Raji (cell line): ENCODE data around the gene PIP4K2A.

ENCODE experiments used
- POLR2A ChIP-seq: IDR thresholded peaks from 2 replicates; pipeline ENCODE4 v1.6.1; 2011; ENCODE audit warnings: low read depth, low read length, control low read depth; ENCODE audit not compliant: insufficient read depth

PIP4K2A gene

GRCh38 chr10:22684699-22685098, 29.7 kb downstream of the PIP4K2A start:
- TF ChIP-seq POLR2A, result no peak

GRCh38 chr10:22683140-22683389, 31.3 kb downstream of the PIP4K2A start:
- no peak for TF ChIP-seq POLR2A

GRCh38 chr10:22682237-22683139, 31.9 kb downstream of the PIP4K2A start:
- no peak for TF ChIP-seq POLR2A

GRCh38 chr10:22681783-22682183, 32.6 kb downstream of the PIP4K2A start:
- no peak for TF ChIP-seq POLR2A

- TF ChIP-seq POLR2A, result no peak
Observed at GRCh38 chr10:22681301-22681700, 33.1 kb downstream of the PIP4K2A start.

DNA sequence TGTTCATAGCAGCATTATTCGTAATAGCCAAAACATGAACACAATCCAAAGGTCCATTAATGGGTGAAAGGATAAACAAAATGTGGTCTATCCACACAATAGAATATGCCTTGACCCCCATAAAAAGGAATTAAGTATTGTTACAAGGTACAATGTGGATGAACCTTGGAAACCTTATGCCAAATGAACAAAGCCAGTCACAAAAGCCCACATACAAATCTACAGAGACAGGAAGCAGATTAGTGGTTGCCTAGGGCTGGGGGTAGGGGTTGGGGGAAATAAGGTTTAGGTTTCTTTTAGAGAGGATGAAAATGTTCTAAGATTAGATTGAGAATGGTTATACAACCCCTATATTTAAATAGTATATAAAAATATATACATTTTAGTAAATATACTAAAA, 34.8 kb downstream of the PIP4K2A start:
- no peak for TF ChIP-seq POLR2A

DNA sequence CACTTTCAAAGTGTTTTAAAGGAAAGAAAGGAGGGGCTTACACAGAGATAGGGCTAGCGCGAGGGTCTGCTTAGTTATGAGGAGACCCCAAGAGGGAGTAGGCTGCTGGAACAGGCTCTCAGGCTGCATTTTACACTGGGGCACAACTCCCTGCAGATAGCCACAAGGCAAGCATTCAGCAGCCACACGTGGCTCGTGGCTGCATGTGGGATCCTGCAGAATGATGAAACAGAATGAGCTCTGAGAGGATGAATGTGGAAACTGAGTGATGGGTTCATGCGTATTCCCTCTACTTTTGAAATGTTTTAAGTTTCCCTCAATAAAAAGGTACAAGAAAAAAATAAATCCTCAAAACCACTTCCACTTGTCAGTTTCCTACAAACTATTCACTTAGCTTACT, 37.0 kb downstream of the PIP4K2A start:
- TF ChIP-seq POLR2A, result no peak

GRCh38 chr10:22676435-22676834, 37.9 kb downstream of the PIP4K2A start:
- TF ChIP-seq POLR2A, result no peak

- TF ChIP-seq POLR2A, result no peak
Observed at GRCh38 chr10:22674573-22674930, 39.8 kb downstream of the PIP4K2A start.

DNA sequence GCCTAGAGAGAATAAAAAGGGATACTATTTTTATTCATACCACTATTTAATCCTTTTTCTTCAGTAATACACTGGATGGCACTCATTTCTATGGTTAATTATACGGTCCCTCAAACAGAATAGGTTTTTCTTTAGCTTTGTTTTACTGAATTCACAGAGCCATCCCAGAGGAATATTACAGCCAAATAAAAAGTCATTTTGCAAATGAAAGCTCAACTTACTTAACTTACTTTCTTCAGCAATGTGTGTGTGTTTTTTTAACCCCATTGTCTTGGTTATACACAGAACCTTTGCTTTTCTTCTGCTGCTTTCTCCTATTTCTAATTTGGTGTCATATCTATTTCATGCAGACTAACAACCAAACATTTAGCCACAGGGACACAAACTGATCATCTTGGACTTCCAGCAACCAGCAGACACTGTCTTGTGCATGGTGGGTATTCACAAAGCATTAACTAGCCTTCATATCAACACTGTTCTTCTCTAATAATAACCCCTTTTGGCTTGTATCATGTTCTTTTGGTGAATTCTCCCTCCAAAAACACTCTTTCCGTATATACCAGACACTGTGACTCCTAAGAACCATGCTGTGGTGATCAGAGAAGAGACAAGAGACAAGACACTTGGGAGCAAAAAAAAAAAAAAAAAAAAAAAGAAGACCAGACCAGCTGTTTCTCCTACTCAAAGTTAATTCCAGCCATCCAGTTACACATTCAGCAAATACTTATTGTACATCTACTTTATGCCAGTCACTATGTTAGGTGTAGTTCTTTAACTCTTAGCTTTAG, 40.4 kb downstream of the PIP4K2A start:
- no peak for TF ChIP-seq POLR2A

- TF ChIP-seq POLR2A, result no peak
Observed at GRCh38 chr10:22673091-22673392, 41.3 kb downstream of the PIP4K2A start.

DNA sequence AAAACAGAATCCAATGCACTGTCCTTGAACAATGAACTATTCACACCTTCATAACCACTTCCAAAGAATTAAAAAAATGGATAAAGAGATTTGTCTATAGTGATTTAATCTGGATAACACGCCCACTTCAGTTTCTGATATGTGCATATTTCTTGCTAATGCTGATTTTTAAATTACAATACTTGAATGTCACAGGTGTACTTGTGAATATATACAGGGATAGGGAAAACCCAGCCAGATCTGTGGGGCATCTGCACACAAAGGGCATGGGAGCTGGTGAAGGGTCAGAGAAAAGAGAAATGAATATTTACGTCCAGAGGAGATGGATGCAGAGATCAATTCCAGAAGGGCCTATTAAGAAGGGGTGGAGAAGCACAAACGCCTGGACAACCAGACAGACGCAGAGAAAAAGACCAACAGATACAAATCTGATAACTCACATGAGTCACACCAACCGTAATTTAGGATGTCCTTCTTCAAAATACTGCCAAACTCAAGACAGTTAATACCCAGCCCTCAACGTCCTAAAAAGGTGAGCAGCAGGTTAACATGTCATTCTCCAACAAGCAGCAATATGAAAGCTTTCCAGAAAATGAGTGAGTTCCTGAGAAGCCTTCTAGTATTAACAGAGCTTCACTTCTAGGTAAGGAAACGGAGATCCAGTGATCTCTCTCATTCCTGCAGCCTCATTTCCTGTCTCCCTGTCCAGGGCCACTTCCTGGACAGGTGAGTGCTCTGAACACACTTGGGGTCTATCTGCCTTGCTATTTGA, 41.9 kb downstream of the PIP4K2A start:
- TF ChIP-seq POLR2A, result no peak

- no peak for TF ChIP-seq POLR2A
Observed at GRCh38 chr10:22670788-22671187, 43.6 kb downstream of the PIP4K2A start.

- TF ChIP-seq POLR2A, result no peak
Observed at GRCh38 chr10:22669163-22669711, 45.1 kb downstream of the PIP4K2A start.

DNA sequence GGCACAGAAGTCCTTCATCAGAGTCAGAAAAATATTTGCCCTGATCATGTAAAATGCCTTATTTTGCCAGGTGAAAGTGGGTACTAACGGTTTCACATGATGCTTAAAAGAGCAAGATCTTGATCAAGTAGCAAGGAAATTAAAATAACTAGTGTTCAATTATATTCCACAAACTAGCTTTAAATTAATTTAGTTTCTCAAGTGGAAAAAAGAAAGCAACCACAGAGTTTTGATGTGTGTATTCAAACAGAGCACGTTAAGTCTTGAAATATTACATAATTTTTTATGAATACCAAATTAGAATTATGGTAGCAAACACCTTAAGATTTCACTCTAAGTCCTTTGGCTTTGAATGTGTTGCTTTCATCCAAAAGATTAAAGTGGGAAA, 47.3 kb downstream of the PIP4K2A start:
- no peak for TF ChIP-seq POLR2A
